Left kidney (tissue), 2 donors: ENCODE results near the gene STK11IP. TPM values are rescaled to one million over a fixed set of nuclear protein-coding genes. Genes with fewer than 3 reads are reported as not detected.

Experiments
- DNase-seq: peaks from one replicate; pipeline ENCODE4 v3.0.0-alpha.2; 2013
- polyA plus RNA-seq: library from polyadenylated mRNA; unstranded; fragments of 120-200 nt; gene quantifications from one replicate; pipeline ENCODE4 v1.2.1, GENCODE V29; 2013; ENCODE audit not compliant: insufficient read length

The STK11IP gene
- polyA plus RNA-seq, 1 donor = 31.2 TPM

DNA sequence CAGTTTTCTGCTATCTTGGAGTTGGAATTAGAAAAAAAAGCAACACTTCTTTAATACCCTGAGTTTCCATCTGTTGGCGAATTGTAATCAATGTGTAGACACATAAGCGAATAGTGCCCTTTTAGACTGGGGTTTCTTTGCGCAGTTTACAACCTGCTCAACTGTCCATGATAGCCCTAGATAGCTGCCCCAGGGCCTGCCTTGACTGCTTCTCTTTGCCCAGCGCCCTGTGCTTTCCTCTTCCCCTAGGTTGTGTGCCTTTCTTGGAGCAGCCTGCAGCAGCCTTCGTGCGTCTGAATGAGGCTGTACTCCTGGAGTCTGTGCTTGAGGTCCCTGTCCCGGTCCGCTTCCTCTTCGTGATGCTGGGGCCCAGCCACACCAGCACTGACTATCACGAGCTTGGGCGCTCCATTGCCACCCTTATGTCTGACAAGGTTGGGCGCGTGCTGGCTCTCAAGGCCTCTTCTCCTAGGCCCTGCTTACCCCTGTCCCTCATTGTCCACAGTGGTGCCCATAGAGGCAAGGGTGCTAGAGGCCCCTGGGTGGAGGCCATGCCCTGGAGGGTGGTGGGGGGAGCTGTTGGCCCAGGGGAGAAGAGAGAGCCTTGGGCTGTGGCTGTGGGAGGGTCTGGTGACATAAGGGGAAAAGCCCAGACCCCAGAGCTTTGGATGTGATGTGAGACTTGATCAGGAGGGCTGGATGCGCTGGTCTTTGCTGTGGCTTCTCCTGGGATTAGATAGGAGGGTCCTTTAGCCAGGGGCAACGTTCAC lies 36.7 kb downstream of the STK11IP start:
- no peak for DNase-seq

DNA sequence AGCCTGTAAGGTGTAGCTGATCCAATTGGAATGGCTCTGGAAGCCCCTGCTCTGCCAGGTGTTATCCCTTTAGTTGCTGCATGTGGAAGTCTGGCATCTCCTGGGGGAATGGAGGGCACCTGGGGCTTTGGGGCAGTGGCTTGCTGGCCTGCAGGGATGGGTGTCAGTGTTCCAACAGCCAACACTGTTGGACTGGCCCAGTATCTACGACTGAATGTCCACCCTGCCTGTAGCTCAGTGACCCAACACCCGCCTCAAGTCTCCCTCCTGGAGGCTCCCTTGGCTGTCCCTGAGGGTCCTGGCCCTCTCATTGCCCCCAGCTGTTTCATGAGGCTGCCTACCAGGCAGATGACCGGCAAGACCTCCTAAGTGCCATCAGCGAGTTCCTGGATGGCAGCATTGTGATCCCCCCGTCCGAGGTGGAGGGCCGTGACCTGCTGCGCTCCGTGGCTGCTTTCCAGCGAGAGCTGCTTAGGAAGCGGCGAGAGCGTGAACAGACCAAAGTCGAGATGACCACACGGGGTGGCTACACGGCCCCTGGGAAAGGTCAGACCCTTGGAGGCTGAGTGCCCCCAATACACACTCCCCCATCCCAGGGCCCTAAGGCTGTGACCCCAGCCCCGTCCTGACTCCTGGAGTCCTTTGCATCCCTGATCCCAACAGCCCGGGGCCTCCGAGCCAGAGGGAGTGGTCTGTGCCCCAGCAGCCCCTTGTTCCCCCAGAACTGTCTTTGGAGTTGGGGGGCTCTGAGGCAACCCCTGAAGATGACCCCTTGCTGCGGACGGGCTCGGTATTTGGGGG lies 37.5 kb downstream of the STK11IP start:
- DNase-seq = no peak

DNA sequence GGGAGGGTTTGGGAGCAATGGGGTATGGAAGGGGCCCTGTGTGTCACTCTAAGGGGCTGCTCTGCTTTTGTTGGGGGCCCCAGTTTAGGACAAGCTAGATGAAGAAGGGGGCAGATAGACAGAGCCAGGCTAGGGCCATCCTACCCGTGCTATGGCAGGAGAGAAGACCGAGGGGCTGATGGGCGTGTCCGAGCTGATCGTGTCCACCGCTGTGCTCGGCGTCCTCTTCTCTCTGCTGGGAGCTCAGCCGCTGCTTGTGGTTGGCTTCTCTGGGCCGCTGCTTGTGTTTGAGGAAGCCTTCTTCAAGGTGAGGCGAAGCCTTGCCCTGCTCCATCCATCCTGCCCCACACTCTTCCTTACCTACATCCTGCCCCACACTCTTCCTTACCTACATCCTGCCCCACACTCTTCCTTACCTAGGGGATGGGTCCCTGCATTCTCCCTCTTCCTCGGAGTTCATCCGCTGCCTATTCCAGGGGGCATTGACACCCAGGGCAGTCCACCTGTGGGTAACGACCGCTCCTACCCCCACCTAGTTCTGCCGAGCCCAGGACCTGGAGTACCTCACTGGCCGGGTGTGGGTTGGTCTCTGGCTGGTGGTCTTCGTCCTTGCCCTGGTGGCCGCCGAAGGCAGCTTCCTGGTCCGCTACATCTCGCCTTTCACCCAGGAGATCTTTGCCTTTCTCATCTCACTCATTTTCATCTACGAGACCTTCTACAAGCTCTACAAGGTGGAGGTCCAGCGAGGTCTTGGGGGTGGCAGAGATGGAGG lies 38.7 kb downstream of the STK11IP start:
- no peak for DNase-seq

DNA sequence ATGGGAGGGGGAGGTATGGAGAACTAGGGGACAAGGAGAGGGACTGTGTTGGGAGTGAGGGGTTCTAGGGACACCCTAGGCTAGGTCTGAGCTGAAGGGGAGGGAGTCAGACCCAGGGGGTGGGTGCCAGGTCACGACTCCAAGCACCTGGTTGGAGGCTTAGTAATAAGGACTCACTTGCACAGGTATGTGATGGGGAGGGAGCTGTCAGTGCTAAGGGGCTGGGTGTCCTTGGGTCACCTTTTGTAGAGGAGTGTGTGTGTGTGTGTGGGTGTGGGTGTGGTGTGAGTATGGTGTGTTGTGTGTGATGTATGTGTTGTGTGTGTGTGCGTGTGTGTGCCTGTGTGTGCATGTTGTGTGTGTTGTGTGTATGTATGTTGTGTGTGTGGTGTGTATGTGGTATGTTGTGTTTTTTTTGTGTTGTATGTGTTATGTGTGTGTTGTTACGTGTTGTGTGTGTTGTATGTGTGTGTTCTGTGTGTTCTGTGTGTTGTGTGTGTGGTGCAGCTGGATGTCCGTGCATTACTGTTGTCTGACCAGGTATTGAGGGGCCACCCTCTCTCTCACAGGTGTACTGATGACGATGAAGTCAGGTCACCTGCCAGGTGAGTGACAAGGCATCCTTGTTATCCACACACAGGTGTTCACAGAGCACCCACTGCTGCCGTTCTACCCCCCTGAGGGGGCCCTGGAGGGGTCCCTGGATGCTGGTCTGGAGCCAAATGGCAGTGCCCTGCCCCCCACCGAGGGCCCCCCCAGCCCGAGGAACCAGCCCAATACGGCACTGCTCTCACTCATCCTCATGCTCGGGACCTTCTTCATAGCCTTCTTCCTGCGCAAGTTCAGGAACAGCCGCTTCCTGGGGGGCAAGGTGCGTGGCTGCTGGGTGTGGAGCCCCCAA lies 39.5 kb downstream of the STK11IP start:
- no peak for DNase-seq

DNA sequence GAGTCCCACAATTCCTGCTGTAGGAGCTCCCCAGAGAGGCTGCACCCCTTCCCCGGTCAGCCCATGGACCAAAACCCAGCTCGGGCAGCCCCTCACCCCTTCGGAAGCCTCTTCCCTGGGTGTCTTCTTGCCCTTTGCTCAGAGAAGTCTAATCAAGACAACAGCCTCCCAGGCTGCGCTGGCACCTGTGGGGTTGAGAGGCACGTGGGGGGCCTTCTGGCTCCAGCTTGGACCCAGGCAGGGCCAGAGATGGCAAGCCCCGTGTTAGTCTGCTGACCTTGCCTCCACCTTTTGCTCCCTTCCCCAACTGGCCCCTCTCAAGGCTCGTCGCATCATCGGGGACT lies 40.2 kb downstream of the STK11IP start:
- DNase-seq = no peak

DNA sequence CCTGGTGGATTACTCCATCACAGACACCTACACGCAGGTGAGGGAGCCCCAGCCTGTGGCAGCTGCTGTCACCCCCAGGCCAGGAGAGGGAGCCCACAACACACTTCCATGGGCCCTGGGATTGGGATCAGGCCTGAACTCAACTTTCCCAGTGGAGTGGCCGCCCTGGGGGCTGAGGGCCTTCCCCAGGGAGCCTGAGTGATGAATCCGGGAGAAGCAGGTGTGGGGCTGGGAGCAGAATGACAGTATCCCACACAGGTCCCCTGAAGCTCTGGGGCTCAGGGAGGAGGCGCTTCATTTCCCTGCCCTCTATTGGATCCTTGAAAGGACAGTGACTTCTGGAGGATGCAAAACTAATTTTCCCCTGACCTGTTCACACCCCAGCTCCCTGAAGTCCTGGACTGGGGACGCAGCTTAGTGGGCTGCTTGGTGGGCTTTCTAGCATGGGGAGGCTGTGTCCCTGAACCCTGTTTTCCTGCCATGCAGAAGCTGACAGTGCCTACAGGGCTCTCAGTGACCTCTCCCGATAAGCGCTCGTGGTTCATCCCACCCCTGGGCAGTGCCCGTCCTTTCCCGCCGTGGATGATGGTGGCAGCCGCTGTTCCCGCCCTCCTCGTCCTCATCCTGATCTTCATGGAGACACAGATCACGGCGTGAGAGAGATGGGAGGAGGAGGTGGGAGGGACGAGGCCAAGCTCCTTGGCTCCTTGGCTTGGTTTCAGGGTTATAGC lies 40.7 kb downstream of the STK11IP start:
- DNase-seq = no peak

DNA sequence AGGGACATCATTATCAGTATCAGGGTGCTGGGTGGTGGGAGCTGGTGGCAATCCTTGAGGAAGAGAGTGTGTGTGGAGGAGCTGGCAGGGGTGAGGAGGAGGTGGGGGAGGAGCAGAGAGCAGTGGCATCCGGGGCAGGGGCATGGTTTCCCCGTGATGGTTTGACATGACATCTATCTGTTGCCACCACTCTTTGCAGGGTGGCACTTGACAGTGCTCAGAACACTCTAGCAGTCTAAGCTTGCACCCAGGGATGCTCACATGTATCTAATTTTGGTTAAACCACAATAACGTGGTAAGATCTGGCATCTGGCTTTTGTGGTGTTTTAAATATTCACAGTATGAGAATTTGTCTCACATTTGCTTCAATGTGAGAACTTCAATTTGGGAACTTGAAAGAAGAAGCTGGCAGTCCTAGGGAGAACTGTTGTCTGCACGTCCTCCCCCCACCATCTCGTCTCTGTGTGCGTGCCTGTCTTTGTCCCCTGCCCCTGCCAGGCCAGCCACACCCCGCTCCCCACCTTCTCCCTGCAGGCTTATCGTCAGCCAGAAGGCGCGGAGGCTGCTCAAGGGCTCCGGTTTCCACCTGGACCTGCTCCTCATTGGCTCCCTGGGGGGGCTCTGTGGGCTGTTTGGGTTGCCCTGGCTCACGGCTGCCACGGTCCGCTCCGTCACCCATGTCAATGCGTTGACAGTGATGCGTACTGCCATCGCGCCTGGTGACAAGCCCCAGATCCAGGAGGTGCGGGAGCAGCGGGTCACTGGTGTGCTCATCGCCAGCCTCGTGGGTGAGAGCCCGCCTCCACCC lies 41.5 kb downstream of the STK11IP start:
- no peak for DNase-seq

DNA sequence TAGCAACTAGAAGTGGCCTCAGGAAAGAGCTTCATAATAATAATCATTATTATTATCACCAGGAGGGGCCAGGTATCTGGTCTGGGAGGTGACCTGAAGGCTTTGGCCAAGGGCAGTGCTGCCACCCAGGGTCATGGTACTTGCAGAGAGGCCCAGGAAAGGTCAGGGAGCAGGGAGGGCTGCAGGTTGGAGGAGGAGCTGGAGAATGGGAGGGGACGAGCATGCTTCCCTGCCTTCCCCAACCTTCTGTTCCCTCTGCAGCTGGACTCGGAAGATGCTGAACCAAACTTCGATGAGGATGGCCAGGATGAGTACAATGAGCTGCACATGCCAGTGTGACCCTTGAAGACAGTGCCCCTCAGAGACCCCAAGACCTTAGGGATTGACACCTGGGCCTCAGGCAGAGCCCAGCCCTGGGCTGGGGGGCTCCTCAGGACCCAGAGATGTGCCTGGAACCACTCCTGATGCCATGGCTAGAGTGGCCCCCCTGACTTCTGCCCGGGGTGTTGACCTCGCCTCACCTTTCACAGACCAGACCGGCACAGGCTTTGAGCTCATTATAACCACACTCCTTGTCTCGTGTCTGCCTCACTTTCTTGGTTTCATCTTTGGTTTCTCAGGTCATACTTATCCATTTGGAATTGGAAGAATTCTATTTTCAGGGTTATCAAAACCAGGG lies 43.9 kb downstream of the STK11IP start:
- DNase-seq = no peak

DNA sequence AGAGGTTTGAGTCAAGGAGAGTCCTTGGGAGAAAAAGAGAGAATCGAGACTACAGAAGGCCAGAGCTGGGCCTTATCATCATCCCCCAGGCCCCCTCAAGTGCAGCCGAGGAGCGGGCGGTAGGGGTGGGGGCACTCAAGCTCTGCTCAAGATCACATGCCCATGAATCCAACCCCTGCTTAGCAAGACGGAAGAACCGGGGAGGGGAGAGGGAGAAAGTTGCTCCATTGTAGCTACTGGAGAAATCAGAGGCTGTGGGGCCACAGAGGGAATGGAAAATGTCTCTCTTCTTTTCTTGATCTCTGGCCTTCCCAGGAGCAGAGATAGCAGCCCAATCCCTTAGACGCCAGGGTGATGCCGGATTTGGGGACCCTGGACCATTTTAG lies 44.4 kb downstream of the STK11IP start:
- DNase-seq = no peak

DNA sequence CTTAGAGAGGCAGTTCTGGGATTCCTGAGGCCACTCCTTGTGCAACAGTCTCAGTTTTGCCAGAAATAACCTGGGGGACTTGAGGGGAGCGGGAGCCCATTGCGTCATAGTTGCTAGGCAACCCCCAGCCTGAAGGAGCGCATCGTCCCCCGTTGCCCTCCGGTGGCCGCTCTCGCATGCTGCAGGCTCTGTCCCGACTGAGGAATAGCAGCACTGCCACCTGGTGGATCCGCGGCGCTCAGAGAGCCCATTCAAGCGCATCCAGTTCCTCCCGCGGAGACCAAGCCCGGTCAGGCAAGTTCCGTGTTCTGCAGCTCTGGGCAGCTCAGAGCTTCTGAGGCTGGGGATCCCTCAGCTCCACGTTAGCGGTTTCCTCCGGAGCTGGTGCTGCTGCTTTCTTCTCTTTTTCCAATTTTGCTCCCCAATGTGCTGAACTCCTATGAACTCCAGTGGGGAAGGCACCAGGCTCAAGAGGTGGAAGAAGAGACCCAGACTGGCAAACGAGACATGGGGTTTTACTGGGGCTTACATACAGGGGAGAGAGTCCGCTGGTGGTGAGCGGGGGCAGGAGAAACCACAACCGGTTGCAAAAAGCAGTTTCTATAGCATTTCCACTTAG lies 44.9 kb downstream of the STK11IP start:
- peak; percentile 94 for DNase-seq

DNA sequence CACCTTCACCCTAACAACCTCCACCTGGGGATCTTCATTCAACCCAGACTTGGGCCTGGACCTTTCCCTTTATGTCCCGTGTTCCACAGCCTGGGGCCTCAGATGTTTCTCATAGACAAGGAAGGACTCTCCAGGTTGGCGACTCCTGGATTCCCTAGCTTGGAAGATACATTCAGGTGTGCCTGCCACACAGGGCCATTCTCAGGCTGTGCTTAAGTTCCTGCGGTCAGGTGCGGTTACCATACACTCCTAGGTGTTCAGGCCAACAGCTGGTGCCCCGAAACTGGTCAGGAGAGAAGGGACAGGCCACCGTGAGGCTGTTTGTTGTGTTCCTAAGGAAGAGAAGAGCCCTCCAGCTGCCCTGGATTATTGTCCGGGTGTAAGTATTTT lies 45.4 kb downstream of the STK11IP start:
- DNase-seq = no peak

DNA sequence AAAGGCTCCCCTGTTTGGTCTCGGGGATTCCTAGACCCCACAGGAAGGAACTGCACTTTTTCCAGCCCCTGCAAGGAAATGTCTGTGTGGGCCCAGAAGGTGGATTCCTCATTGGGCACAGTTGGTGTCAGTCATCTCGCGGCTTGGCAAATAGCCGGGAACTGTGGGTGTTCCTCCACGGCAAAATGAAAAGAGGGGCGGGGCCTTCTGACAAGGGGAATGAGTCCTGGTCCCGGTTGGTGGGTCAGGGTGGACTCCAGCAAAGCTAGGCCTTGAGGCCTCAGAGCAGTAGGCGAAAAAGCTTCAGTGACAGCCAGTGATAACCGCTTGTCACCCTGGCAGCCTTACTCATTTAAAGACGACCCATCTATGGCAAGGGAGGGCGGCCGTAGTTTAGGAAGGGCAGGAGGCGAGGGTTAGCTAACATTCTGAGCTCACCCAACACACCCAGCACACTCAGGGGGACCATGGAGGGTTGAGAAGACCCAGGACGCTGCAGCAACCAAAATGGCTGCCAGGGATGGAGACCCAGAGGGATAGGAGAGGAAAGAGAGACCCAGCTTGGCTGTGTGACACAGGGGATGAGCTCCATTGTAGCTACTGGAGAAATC lies 46.2 kb downstream of the STK11IP start:
- no peak for DNase-seq

DNA sequence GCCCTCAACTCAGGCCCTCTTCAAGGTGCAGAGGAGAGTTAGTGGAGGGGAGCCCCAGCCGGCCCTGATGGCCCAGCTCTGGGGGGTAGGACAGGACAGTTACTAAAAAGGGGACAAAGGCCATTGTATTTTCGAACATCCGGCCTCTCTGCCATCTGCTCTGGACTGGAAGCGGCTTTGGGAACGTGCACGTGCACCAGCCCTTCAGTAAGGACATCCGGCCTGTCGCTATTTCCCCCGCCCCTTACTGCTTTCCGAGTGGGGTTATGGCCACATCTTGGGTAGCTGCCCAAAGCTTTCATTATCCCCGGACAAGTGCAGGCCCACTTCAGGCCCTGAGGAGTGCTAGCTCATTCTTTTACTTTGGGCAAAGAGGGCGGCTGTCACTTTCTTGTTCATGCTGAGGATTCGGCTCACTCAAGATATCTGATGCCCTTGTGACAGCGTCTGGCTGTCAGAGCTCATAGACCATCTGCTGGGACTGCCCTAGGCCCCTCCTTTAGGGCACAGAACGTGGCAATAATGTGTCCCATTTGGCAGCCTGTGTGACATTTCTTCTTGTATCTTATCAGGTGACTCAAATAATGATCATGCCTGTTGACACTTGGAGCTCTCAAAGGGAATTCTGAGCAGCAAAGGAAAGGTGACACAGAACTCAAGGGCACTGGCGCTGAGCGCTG lies 47.3 kb downstream of the STK11IP start:
- no peak for DNase-seq

DNA sequence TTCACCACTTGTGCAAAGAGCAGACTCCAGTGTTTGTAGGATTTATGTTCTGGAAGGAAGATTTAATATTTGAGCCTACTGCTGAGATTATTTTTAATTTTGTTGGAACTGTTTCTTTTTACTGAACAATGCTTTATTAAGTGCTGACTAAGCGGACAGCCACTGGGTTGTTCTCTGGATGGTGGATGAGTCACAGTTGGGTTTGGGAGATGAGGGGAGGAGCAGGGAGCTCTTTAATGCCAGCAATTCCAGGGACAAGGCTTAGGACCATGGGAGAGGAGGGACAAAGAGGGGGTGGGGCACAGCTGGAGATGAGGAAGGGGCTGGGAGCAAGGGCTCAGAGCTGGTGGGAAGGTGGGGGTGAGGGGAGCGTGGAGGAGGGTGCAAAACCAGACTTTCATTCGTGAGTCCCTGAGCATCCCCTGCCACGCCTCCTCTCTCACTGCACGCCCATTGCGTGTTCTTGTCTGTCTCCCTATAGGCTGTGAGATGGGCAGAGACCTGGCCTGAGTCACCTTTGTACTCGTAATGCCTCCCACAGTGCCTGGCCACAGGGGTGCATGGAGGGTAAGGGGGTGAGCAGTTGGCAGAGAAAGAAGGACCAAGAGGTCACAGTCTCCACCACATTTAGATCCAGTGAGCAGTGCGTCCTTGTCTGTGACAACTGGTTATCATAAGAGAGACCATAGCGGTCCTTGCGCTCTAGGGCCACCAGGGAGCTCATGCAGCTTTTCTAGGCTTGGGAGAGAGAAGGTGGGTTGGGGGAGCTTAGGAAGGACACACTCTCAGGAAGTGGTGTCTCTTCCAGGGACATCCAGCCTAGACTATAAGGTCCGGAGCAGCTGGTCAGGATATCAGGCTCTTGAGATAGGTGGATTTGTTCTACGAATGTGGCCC lies 48.2 kb downstream of the STK11IP start:
- DNase-seq = no peak

DNA sequence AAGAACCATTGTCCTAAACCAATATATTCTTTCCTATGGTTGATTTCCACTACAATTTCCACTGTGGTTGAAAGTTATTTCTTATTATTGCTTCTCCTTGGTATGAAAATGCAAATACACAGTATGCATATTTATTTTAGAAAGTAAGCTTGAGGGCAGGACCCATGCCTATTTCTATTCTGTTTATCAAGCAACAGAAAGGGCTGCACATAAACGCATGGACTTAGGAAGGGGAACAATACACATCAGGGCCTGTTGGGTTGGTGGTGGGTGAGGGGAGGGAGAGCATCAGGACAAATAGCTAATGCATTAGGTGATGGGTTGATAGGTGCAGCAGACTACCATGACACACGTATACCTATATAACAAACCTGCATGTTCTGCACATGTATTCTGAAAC lies 50.5 kb downstream of the STK11IP start:
- DNase-seq = no peak

DNA sequence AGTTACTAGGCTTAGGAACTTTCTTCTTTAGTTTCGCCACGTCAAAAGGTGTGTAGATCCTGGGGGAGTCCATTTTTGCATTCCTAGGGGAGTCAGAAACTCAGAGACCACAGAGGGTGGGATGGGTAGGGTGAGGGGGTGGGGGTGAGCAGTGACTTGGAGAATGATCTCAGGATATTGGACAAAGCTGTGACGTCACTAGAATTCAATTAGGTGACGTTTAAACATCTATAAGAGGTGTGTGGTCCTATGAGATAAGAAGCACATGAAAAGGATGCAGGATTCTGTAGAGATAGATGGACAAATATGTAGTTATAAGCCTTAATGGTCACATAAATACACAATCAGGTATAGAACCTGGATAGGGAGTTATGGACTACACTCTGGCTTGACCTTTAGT lies 51.3 kb downstream of the STK11IP start:
- DNase-seq = no peak
